Left lobe of liver (tissue), 2 donors: ENCODE results near the gene BCR. TPM values are rescaled to one million over a fixed set of nuclear protein-coding genes. Genes with fewer than 3 reads are reported as not detected.
A peak's percentile ranks its signal among the peaks of the same experiment; 100 is the strongest.

Experiments
- ATAC-seq: fragments of 200-7000 bp; cut with Tn5 transposase; one replicate; pipeline ENCODE4 v1.9.1; 2020; ENCODE audit warnings: mild to moderate bottlenecking, moderate library complexity
- DNase-seq: peaks from one replicate; pipeline ENCODE4 v3.0.0-alpha.2; 2020; ENCODE audit warnings: low spot score
- total RNA-seq: library from RNA; stranded (reverse); gene quantifications from one replicate; pipeline ENCODE4 v1.2.1, GENCODE V29; 2021
- donor health status: DM: no; HTN: no; CAD: no; lungs with moderate emphysema.
- donor health status: DM: no; HTN: yes; CAD: no.

Gene BCR
- total RNA-seq, 1 donor from 2014 or later, result 29.7 TPM

GRCh38 chr22:23215294-23216241, 35.3 kb downstream of the BCR start:
- no peak for DNase-seq
- no peak for ATAC-seq

- peak; percentile 85 for DNase-seq
- ATAC-seq, result peak; percentile 90
Measured at GRCh38 chr22:23216461-23217170, 36.3 kb downstream of the BCR start.

- DNase-seq, result no peak
- ATAC-seq, result no peak
Measured at GRCh38 chr22:23217171-23218052, 37.1 kb downstream of the BCR start.

- DNase-seq (no peak), ATAC-seq (no peak)
Measured at GRCh38 chr22:23218053-23218866, 38.0 kb downstream of the BCR start.

GRCh38 chr22:23218867-23219251, 38.5 kb downstream of the BCR start:
- DNase-seq (no peak), ATAC-seq (no peak)

GRCh38 chr22:23219317-23219716, 39.0 kb downstream of the BCR start:
- ATAC-seq (no peak), DNase-seq (no peak)

GRCh38 chr22:23219822-23220484, 39.6 kb downstream of the BCR start:
- DNase-seq (no peak), ATAC-seq (peak; percentile 8)

- no peak for ATAC-seq
- no peak for DNase-seq
Measured at GRCh38 chr22:23220485-23221350, 40.4 kb downstream of the BCR start.

GRCh38 chr22:23221351-23221804, 41.1 kb downstream of the BCR start:
- ATAC-seq (no peak), DNase-seq (no peak)

GRCh38 chr22:23222033-23222792, 41.9 kb downstream of the BCR start:
- DNase-seq, result no peak
- ATAC-seq, result no peak

GRCh38 chr22:23222793-23223568, 42.7 kb downstream of the BCR start:
- no peak for DNase-seq
- no peak for ATAC-seq

- peak; percentile 59 for ATAC-seq
- no peak for DNase-seq
Measured at GRCh38 chr22:23223569-23224317, 43.4 kb downstream of the BCR start.

- no peak for ATAC-seq
- DNase-seq, result no peak
Measured at GRCh38 chr22:23224846-23225245, 44.5 kb downstream of the BCR start.

GRCh38 chr22:23225337-23225723, 45.0 kb downstream of the BCR start:
- no peak for DNase-seq

GRCh38 chr22:23225724-23226496, 45.6 kb downstream of the BCR start:
- DNase-seq (no peak), ATAC-seq (no peak)

More at GRCh38 chr22:23225337-23225723, 45.0 kb downstream of the BCR start:
- ATAC-seq, result no peak

GRCh38 chr22:23226497-23226850, 46.2 kb downstream of the BCR start:
- ATAC-seq, result no peak
- DNase-seq, result no peak
